Measurements from ENCODE around the gene KCNK5. TPM values are rescaled to one million over a fixed set of nuclear protein-coding genes. Genes with fewer than 3 reads are reported as not detected.

KCNK5 gene
- total RNA-seq, 1 donor from 2014 or later, result 10.9 TPM

- DNase-seq (no peak), ATAC-seq (no peak)
- Histone ChIP-seq H3K4me1 (no peaks in the 10 kb centered on the region), H3K36me3 (no peaks in the 10 kb centered on the region), H3K9me3 (no peaks in the 10 kb centered on the region), H3K27me3 (ENCODE audit: low read depth) (no peaks in the 10 kb centered on the region), H3K27ac (no peak overlapping the region), H3K4me3 (no peak overlapping the region)
- intact Hi-C loops (cut with DNase I), result no loop called here
- TF ChIP-seq CTCF (IDR thresholded peaks at IDR 0.05), result no peak
These were observed 74.6 kb downstream of the KCNK5 start for GRCh38 chr6:39154705-39155104.

DNA sequence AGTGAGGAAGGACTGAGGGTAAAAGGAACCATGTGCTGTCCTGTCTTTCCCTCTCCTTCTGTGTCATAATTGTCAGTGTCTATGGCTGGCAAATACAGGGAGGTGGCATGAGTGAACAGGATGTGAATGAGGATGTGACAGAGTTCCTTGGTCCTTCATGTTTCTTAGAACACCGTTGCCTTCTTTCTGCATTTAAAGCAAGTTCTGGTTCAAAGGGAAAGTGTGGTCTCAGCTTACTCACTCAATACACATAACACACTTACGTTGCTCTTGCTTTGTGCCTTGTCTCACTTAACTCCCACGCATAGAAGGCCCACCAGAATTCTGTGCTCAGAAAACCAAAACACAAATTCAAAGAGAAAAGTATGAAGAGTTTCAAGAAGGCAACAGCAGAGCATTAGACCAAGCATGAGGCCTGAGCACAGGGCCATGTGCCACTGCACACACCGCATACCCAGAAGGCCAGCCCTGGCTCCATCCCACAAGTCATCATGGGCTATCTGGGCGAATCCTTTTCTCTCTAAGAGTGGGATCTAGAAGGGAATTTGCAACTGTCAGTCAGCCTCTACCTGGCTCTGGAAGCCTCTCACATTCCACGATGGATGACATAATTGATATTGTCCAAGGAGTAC lies 75.4 kb downstream of the KCNK5 start:
- no peaks in the 10 kb centered on the region for H3K9me3 ChIP-seq
- no peaks in the 10 kb centered on the region for H3K36me3 ChIP-seq
- intact Hi-C loops (cut with DNase I), result no loop called here
- no peaks in the 10 kb centered on the region for H3K27me3 ChIP-seq (ENCODE audit: low read depth)
- ATAC-seq, result no peak
- no peaks in the 10 kb centered on the region for H3K4me1 ChIP-seq
- no peak for DNase-seq
- no peak overlapping the region for H3K27ac ChIP-seq
- no peak overlapping the region for H3K4me3 ChIP-seq
- no peak for TF ChIP-seq CTCF (IDR thresholded peaks at IDR 0.05)

DNA sequence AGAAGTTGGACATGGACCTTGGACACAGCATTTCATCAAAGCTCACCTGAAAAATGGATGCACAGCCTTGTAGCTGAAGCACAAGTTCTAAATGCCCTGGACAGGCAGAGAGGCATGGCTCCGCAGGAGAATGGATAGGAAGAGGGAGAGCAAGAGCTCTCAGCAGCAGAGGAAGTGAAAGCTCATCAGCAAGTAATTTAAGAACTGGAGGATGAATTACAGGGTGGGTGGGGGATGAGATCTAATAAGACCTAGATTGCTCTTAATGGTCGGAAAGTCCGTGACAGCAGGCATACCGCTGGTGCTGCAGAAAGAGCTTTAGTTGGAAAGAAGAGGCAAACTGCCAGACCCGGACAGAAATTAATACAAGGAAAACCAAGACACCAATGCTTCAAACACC lies 77.0 kb downstream of the KCNK5 start:
- Histone ChIP-seq H3K36me3 (no peaks in the 10 kb centered on the region), H3K4me1 (no peaks in the 10 kb centered on the region), H3K4me3 (no peak overlapping the region), H3K9me3 (no peaks in the 10 kb centered on the region), H3K27me3 (ENCODE audit: low read depth) (no peaks in the 10 kb centered on the region), H3K27ac (no peak overlapping the region)
- no peak for DNase-seq
- intact Hi-C loops (cut with DNase I), result no loop called here
- ATAC-seq, result no peak
- TF ChIP-seq CTCF (IDR thresholded peaks at IDR 0.05), result no peak

GRCh38 chr6:39151211-39151610 lies 78.1 kb downstream of the KCNK5 start:
- Histone ChIP-seq H3K4me1 (no peaks in the 10 kb centered on the region), H3K36me3 (no peaks in the 10 kb centered on the region), H3K27me3 (ENCODE audit: low read depth) (no peaks in the 10 kb centered on the region), H3K27ac (no peak overlapping the region), H3K4me3 (no peak overlapping the region), H3K9me3 (no peaks in the 10 kb centered on the region)
- ATAC-seq (no peak), DNase-seq (no peak)
- no peak for TF ChIP-seq CTCF (IDR thresholded peaks at IDR 0.05)
- intact Hi-C loops (cut with DNase I), result no loop called here

GRCh38 chr6:39144481-39145173 lies 84.6 kb downstream of the KCNK5 start:
- Histone ChIP-seq H3K27ac (no peak overlapping the region), H3K9me3 (no peaks in the 10 kb centered on the region), H3K4me1 (peaks cover 4% of the 10 kb centered on the region), H3K27me3 (ENCODE audit: low read depth) (no peaks in the 10 kb centered on the region), H3K36me3 (no peaks in the 10 kb centered on the region), H3K4me3 (no peak overlapping the region)
- DNase-seq (no peak), ATAC-seq (no peak)
- TF ChIP-seq CTCF (IDR thresholded peaks at IDR 0.05), result no peak
- intact Hi-C loops (cut with DNase I), result no loop called here

Data from lower lobe of right lung (tissue), 2 donors.